ENCODE measurements around the gene LAG3.

LAG3 gene

DNA sequence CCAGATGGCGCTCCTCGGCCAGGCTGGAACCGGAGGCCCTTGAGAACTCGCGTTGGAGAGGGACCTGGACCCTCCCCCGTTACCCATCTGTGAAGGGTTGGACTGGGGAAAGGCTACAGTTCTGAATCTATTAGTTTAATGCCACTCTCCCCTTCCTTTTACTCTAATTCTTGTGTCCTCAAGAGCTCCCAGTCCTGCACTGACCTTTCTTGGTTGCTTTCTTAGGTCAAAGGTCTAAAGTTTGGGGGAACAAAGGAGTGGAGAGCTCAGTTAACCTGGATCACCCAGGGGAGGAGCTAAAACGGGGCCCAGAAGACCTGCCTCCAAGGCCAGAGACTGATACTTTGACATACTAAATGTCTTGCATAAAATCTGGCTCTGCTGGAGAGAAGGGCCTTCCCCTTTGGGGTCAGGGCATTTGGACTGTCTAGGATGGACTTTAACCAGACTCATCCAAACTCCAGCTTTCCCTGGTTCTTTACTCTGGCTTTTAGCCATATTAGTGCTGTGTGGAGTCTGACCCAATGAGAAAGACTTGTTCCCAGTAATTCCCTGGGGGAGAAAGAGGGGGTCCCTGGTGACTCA lies 18.5 kb upstream of the LAG3 start:
- DNase-seq: no peak

DNA sequence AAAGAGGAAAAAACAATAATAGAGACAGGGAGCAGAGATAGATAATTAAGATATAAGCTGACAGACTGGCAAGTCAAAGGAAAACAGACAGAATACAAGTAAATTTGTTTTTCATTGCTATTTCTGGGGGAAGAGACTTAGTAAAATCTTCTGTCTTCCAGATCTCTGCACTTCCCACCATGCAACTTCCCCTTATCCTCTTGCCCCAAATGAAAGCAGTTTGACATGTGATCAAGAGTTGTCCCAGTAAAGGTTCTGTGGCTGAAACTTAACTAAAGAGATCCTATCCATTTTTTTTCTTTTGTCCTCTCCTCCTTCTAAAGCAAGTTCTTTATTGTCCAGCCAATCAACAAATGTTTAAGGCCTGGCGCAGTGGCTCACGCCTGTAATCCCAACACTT lies 17.9 kb upstream of the LAG3 start:
- no peak for DNase-seq

DNA sequence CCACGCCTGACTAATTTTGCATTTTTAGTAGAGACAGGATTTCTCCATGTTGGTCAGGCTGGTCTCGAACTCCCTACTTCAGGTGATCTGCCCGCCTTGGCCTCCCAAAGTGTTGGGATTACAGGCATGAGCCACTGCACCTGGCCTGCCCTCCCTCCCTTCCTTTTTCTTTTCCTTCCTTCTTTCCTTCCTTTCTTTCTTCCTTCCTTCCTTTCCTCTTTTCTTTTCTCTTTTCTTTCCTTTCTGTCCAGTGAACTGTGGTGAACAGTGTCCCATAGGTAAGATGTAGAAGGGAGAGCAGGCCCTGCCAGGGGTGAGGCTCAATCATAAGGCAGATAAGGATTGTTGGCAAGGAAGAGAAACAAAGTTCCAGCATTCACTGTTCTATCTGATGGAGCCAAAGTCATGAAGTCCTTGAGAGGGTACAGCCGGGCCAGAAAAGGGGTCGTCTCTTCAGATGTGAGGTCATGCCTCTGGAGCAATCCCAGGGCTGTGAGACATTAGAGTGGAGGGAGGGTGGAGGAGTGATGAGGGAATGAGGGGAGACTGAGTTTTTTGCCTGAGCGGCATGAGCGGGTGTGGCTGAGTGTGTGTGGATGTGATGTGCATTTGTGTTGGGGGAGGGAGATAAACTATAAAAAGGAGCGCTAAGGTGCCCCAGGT lies 15.2 kb upstream of the LAG3 start:
- no peak for DNase-seq

DNA sequence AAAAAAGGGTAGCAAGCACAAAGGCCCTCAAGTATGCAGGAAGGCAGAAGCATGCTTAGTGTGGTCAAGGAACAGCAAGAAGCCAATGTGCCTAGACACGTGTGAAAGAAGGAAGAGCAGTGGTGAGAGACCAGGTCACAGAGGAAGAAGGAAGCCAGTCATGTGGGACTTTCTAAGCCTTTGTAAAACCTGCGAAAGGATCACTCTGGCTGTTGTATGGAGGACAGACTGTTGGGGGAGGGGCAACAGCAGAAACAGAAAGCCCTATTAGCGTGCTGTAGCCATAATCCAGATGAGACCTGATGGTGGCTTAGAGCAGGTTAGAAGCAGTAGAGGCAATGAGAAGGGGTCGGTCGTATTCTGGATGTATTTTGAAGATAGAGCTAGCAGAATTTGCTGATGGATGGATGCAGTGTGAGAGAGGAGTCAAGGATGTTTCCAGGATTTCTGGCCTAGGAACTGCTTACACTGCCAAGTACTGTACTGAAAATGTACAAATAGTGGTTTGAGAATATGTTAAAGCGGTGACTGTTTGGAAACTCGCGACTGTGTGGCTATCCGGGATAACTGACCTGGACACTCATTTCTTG lies 13.7 kb upstream of the LAG3 start:
- no peak for DNase-seq

DNA sequence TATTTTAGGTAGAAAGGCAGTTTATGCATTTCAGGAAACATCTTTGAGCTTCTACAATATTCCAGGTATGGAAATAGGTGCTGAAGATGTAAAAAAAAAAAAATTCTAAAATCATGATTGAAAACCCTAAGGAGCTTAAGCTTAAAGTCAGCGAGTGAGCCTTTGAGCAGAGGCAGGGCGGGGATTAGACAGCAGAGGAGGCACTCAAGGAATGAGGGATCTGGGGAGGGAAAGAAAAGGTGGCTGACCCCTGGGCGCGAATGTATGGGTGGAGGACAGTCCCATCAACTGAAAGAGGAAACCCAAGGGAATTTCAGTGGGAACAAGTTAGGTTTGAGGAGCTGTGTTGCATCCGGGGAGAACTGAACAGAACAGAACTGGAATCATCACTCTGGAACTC lies 12.6 kb upstream of the LAG3 start:
- no peak for DNase-seq

DNA sequence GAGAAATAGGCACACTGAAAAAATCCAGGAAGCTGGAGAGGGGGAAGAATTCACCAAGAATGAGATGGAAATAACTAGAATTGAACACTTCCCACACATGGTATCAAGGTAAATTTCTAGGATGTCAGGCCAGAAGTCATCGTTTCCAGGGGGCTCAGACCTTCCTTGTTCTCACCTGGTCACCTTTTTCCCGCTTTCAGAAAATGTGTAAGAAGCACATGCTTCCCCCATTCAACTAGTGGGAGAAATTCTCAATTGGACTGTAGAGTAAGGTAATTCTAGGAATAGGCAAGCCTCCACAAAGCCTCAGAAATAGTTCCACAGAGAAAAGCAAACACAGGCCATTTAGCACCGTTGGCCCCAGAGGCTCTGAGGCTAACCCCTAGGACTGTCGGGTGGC lies 8.9 kb upstream of the LAG3 start:
- DNase-seq: no peak

DNA sequence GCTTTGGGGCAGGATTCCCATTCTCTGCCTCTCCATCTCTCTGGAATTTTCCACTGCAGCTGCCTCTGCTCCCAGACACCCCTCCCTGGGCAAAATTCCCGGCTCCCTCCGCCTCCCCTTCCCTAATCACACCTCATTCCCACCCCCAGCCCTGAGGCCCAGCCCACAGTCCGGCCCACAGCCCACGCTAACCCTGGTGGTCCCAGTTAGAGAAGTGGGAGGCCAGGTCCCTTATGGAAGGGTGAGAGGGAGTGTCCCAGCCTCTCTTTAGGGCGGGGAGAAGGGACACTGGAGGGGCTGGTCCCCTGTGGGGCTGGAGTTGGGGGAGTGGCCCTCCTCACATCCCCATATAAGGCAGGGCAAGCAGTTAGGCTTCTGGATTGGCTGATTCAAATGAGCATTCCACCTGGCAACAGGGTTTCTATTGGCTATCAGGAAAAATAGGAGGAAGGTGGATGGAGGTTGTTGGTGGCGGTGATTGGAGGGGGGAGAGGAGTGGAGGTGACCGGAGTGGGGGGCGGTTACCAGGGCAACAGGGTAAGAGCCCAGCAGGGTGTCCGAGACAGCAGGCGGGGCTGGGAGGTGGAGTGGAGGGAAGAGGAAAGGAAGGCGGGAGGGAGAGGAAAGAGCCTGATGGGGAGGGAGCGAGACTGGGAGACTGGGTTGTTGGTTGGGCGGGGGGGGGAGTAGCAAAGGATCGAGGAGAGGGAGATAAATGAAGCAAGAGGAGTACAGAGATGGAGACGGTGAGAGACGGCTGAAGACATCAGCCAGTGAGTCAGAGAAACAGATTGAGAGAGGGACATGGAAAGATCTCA lies 8.1 kb upstream of the LAG3 start:
- peak; percentile 36 for DNase-seq

DNA sequence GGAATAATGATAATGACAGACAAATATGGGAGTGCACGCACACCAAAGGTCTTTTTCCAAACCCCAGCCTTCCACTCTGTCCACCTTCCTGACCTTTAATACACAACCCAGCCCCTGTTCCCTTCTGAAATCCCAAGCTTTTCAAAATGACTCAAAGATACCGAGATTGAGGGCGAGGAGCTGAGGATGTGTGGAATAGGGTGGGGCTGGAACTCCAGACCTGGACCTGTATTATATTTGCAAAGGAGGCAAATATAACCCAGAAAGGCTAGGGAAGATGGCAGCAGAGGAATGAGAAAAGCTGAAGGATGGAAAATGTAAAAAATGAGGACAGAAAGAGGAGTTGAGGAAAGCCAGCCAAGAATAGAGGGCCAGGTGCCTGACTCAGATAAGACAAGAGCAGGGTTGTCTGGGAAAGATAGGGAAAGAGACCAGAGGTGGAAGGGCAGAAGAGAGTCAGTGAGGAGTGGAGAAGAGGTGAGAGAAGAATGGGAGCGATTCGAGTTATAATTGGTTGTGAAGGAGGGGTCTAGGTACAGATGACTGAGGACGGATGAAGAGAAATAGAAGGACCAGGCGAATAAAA lies 7.2 kb upstream of the LAG3 start:
- no peak for DNase-seq

DNA sequence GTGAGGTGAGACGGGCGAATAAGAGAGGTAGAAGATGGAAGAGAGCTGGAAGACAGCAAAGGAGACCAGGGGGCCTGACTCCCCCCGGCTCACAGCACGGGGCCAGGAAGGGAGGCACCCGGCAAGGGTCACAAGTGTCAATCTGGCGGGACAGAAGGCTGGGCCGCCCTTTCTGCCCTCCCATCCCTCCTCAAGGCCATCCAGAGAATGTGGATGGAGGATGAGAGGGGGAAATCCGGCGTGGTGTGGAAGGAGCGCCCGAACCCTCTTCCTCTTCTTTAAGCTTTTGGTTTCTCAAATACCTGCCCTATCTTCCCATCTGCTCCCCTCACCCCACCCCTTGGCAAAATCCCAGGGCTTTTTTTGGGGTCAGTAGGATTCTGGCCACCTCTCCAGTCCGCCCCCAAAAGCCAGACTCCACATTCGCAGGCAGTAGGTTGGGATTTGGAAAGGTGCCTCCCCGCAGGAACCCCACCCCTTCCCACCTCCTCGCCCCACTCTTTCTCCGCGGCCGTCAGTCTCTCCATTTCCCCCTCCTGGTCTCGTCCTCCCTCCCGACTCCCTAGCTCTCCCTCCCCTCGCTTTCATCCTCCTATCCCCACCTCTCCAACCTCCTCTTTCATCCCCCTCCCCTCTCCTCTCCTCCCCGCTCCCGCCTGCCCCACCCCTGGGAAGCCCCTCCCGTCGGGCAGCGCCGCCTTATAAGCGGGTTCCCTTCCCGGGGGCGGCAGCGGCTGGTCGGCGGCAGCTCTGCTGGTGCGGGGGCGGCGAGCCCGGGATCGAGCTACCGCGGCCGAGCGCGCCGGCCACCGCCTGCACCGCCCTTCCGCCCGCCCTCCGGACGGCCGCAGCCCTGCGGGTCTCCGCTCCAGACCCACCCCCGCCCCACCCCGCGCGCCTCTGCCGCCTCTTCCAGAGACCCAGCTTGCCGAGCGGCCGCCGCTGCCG lies 6.4 kb upstream of the LAG3 start, which contains the start of gene PTMS:
Gene PTMS (plus strand): TSS at position 730 of the 948 bp plus-strand sequence. CDS start 343 bp downstream, outside the sequence.
- no peak for DNase-seq

DNA sequence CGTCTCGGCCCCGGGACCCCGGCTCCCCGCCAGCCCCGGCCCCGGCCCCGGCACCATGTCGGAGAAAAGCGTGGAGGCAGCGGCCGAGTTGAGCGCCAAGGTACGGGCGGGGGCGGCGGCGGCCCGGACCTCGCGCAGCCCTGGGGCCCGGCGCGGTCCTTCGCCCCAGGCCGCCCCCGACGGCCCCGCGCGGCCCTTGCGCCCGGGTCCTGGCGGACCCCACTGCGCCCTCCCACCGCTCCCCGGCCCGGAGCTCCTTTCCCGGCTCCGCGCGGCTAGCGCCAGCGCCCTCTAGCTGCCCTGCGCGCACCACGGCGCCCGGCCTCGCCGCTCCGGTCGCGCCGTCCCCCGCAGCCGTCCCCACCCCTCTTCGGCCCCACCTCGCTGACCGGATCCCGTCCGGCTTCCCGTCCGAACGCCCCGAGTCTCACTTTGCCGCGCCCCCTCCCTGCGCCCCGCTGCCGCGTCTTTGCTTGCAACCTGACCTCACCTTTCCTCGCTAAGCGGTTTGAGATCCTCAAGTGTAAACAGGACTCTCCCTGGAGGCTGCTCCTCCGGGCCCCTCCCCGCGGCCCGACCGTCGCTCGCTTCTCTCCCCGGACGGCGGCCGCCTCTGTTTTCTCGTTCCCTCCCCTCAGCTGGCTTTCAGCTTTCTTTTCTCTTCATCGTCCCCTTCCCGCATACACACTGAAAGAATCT lies 5.5 kb upstream of the LAG3 start:
- DNase-seq: peak; percentile 41

DNA sequence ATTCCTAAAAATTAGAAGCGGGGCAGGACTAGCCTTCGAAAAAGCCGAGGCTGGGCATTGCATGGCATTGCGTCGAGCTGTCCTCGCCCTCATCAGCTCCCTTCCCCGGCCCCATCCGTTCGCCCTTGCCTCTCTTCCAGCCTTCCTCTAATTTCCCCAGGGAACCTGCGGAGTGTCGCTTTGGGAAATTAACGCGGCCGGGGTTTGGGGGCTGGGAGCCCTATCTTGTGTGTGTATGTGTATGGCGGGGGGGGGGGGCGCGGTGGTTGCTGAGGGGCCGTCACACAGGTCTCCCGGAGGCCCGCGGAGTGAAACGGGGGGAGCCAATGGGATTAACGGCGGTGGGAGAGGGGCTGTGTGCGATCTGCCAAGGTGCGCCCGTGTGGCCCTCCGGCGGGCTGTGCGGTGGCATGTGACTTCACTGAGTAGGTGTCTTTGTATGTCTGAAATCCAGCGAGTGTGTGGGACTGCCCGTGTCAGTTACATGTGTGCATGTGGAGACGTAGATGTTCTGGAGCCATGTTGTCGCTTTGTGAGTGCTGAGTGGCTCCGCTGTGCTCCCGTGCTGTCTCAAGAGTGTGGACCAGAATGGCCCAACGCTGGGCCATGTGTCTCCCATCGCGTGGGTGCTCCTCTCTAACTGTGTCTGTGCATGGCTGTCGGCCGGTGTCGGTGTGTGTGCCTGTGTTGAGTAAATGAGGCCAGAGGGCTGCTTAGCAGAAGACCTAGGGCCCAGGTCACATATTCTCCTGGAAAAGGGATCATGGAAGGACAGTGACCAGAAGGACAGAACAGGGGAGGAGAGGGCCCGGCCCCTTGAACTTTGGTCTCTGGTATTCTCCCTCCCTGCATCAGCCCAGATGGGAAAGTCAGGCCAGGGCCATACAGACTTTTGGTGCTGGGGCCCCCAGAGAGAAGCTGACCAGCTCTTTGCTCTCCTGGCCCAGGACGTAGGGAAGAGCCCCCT lies 4.7 kb upstream of the LAG3 start:
- DNase-seq: no peak

DNA sequence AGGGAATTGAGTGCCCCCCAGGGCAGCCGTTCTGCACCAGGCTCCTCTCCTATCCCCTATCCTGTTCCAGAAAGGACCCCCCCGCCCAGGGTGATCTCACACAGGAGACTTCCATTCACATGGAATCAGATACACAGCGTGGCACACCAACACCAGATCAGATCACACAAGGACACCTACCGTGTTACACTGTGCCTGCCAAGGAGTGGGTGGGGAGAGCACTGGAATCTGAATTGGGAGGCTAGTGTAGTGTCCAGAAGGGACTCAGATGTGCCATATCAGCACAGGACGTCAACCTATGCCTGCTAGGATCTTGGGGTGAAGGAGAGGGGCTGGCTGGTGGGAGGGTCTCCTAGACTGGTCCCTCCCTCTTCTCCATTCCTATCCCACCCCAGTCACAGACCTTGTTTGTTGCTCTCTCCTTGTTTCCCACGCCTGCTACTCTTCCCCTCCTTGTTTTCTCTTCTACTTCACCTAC lies 3.8 kb upstream of the LAG3 start:
- DNase-seq: no peak

DNA sequence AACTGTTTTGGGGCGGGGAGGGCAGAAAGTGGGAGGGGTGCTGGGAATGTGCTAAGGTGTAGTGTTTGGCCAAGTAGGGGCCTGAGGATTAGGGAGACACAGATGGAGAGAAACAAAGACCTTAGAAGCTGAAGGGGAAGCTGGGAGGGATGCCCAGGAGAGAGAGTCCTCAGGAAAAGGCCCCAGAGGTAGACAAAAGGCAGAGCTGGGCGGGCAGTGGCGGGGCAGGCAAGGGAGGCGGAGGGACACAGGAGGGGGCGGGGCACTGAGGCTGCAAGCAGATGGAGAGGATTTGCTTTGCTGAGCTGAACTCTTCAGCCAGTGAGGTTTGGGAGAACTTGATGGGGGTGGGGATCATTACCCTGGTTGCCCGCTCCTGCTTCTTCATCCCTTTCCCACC lies 3.3 kb upstream of the LAG3 start:
- no peak for DNase-seq

DNA sequence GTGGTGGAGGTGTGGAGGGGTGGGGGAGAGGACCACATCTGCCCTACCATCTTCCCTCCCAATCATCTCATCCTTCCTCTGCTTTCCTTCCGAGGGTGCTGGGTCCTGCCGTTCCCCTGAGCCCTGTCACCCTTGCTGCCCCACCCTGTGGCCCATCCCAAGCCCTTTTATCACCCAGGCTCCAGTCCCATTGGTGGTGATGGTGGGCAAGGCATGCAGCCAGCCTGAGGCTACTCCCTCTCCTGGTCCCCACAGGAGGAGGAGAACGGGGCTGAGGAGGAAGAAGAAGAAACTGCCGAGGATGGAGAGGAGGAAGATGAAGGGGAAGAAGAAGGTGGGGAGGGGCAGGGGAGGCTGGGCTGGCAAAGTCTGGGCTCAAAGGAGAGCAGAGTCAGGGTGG lies 2.7 kb upstream of the LAG3 start:
- no peak for DNase-seq

DNA sequence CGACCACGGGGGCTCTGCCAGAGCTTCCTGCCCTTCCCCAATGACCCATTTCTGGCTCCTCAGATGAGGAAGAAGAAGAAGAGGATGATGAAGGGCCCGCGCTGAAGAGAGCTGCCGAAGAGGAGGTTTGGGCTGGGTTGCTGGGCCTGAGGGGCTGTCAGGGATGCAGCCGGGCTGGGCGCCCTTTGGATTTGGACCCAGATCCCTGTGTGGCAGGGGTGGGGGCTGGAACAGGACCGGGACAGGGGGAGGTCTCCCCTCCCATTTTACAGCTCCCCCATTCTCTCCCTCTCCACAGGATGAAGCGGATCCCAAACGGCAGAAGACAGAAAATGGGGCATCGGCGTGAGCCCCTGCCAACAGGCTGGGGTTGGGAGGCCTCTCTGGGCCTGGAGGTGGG lies 2.2 kb upstream of the LAG3 start:
- DNase-seq: no peak

DNA sequence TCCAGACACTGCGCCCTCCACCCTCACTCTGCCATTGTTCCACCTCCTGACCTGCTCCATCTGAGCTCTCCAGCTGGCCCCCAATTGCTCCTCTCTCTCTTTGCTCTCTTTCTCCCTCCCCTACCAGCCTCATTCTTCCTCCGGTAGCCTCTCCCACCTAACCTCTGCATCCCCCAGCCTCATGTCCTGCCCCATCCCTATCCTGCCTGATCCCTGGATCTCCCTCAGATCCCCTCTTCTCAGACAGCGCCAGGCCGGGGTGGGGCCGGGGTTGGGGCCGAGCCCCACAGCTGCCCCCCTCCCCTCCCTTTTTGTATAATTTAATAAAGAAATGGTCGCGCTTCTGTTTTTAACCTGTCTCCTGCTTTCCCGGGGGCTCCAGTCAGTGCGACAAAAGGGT lies 1.7 kb upstream of the LAG3 start:
- no peak for DNase-seq

DNA sequence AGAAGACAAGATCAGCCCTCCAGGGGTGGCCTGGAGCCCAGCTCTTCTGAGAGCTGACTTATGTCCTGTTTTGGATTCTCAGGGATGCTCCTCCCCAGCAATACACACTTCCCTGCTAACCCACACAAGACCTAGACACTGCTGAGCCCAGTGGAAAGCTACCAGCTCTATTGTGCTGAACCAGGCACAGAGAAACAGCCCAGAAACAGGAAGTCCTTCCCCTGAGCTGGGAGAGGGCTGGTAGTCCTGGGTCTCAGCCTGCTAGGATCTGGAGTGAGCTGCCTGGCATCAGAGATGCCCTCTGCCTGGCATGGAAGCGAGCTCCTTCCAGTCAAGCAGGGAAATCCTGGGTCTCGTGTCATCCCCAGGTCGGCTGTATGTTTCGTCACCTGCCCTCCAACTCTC lies 1.2 kb upstream of the LAG3 start:
- DNase-seq: no peak

DNA sequence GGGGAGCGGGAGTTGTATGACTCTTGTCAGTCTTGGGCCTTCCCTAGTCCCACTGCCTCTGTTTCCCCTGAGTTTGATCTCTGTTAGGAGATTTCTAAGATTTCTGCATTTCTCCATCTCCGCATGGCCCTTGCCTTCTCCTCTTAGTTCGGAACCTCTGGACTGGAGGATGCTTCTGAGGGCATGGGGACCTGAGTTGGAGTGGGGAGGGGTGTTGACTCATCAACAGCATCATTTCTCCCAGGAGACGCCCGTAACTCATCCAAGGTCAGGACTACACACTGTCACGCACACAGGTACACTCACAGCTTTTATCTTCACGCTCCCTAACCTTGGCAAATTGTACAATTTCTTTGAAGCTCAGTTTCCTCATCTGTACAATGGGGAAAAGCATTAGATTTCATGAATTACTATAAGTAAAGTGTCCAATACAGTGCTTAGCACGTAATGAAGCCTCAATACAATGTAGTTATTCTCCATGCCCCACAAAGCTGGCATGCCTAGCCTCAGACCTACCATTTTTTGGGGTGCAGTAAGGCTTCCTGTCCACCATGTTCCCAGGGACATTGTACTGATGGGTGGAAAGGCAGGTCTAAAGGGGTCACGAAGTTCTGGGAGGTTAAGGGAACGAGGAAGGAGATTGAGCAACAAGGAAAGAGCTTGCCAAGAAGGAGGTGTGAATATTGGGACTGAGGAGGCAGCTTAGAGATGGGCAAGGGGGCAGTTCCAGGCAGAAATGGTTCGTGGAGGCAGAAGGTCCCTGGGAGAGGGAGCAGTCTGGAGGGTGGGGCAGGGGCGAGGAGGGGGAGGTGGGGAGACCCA lies 600 bp upstream of the LAG3 start:
- DNase-seq: no peak

Measured in stimulated activated naive CD4-positive, alpha-beta T cell treated with Interleukin-2 at 50 U/mL for 16 hours (primary cell).